ENCODE measurements around the gene THTPA.
"Not testable (repeated sequence)": the region's sequence is repeated elsewhere in the genome, so short reads cannot be mapped to it uniquely, and the experiment has no call there.

The THTPA gene

DNA sequence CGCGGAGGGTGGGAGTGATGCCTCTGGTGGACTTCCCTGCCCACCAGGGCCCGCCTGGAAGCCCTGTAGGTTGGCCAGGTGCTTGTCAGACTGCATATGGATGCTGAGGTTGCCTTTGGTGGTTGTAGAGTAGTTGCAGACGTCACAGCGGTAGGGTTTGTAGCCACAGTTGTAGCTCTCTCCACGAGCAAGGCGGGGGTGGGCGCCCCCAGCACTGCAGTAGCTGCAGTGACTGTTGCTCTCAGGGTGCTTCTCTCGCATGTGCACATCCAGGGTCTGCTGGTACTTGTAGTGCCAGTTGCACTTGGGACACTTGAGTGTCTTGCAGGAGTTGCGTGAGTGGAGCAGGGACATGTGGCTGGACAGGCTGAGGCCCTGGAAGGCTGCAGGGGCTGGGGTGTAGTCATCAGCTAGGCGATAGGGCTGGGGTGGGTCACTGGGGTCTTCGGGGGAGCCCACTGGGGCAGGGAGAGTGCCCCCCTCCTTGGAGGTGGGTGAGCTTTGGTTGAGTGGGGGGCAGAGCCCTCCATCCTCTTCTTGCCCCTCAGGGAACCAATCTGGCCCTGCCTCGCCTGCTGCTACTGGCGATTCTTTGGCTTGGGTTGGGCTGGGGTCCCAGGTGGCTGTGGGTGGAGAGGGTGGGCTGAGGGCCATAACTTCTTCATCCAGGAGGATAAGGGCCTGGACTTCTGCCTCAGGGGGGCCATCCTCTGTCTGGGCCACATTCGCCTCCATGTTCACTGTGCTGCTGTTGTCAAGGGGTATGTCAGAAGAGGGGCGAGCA, 22.2 kb upstream of the THTPA start:
- DNase-seq (ENCODE audit: low read depth), result no peak

DNA sequence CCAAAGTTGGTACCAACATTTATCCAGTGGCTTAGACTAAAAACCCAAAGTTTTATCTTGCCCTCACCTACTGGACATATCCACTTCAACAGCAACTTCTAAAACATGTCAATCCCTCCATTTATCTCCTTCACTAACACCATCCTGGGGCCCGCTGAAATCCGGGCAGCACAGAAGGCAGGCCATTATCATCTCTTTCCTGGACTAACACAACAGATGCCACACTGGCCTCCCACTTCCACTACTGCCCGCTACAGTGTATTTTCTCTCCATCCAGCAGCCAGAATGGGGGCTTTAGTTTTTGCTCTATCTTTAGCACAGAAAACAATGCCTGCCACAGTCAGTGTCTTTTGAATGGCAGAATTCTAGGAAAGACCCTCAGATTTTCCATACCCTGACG, 20.1 kb upstream of the THTPA start:
- DNase-seq (ENCODE audit: low read depth), result no peak

DNA sequence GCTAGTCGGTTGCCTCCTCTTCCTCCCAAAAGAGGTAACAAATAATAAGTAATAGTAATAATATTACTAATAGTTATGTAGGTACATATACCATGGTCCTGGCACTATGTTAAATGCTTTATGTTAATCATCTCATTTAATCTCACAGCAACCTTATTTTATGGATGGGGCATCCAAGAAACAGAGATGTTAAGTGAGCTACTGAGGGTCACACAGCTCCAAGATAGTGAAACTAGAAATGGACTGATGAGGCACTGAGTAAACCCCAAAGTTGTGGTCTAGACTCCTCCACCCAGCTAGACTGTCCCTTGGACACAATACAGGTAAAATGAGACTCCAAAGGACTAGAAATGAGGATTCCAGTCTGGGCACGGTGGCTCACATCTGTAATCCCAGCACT, 19.6 kb upstream of the THTPA start:
- DNase-seq (ENCODE audit: low read depth), result no peak

DNA sequence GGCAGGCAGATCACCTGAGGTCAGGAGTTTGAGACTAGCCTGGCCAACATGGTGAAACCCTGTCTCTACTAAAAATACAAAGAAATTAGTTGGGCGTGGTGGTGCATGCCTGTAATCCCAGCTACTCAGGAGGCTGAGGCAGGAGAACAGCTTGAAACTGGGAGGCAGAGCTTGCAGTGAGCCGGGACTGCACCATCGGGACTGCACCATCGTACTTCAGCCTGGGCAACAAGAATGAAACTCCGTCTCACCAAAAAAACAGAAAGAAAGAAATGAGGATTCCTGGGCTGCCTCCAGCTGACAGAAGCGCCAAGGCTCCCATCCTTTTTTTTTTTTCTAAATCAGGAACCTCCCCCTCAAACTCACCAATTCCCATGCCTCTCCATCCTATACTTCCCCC, 19.2 kb upstream of the THTPA start:
- DNase-seq (ENCODE audit: low read depth), result not testable (repeated sequence)

DNA sequence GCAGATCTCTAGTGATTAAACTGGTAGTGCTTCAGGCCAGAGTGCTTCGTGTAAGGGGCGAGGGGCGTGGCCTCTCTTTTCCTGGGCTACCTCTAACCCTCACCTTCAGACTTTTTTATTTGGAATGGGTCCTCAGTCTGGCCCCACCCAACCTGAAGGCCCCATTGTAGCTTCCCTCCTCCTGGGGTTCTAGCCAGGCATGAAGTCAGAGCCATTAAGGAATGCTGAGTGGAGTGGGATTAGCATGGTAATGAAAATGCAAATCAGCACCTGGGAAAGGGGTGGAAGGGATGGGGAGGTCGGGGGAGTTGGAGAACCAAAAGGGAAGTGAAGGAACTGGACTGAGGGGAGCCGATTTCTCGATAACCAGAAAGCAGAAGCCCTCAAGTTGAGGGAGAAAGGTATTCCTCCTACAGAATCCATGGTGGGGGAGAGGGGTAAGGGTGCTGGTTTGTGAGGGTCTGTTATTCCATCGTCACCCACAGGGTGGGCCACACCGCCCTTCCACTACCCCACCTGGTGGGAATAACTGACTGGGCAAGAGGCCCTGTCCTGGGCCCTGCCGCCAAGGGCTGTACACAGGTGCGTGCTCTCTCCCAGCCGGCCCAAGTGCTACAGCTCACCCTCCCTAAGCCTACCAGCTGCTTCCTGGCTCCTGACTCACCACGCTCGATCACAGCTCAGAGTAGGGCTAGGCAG, 18.6 kb upstream of the THTPA start:
- DNase-seq (ENCODE audit: low read depth), result no peak

DNA sequence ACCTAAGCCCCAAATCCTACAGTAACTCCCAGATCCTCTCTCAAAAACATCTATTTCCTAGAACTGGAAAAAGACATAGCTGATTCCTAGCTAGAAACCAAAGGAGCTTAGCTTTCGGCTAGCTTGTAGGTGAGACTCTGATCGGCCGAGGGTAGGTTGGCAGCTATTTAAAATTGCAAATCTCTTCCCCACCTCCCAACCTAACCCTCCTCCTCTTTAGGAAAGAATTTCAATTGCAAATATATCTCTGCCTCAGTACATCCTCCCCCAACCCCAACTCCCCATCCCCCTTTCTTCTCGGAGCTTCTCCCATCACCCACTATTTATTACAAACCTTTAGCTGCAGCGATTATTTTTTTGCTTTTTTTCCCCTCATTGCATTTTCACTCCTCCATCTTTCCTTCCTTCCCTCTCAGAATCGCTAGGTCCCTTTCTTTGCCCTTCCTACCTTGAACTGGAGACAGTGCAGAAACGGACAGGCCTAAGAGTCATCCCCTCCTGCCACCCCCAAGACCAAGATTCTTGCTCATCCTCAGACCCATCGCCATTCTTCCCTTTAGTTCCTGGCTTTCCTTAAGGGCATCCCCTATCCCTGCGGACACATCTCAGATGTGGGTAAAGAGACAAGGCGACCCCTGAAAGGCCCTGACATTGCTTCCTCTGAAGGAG, 17.9 kb upstream of the THTPA start:
- DNase-seq (ENCODE audit: low read depth), result no peak

DNA sequence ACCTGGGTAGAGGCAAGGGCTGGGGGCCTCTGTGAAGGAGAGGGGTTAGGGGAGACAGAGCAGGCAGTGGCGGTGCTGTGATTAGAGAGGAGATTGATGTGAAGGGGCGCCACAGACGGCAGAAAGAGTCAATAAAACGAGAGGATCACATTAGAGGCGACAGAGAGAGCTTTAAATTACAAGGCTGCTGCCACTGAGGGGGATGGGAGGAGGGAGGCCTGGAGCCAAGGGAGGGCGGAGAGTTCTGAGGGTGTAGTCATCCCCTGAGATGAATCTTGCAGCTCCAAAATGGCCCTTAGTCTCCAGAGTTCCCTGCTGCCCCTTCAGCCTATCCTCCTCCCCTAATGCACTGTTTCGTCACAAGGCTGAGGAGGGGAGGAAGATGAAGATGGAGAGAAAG, 17.3 kb upstream of the THTPA start:
- DNase-seq (ENCODE audit: low read depth), result no peak

DNA sequence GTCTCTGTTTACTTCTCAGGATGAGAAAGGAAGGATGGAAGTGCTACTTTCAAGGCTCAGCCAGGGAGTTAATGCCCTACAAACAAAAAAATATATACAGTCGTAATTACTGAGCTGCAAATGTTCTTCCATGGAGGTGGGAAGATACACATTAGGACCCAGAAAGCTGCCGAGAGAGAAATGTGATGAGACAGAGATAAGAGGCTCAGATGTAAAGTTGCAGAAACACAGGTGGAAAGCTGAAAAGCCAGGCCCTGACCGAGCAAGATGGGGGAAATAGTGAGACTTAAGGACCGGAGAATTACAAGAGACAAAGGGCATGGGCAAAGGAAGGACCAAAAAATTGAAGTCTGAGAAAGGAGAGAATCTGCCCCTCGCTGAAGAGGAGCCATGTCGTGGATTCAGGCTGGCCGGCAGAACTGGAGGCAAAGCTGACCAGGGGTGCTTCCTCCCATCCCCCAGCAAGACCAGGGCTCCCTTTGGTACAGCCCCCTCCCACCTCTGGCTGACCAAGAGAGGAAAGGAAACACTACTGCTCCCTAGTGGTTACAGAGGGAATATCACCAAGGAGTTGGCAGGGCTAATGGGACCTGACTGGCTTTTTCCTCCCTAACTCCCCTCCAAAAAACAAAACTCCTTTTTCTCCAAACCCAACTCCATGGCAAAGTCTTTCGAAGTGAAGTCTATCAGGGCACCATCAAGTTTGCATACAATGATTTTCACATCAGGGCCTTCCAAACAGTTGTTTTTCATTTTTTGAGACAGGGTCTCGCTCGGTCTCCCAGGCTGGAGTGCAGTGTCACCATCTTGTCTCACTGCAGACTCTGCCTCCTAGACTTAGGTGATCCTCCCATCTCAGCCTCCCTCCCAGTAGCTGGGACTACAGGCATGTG, 16.6 kb upstream of the THTPA start:
- no peak for DNase-seq (ENCODE audit: low read depth)

DNA sequence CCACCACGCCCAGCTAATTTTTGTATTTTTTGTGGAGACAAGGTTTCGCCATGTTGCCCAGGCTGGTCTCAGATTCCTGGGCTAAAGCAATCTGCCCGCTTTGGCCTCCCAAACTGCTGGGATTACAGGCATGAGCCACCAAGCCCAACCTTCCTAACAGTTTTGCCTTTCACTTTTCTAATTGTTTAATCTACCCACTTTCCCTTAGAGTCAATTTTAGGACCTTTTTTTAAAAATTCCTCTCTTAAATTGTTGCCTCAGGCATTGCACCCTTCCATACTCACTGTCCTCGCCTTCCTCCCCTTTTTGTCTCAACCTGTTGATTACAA, 16.0 kb upstream of the THTPA start:
- DNase-seq (ENCODE audit: low read depth), result no peak

DNA sequence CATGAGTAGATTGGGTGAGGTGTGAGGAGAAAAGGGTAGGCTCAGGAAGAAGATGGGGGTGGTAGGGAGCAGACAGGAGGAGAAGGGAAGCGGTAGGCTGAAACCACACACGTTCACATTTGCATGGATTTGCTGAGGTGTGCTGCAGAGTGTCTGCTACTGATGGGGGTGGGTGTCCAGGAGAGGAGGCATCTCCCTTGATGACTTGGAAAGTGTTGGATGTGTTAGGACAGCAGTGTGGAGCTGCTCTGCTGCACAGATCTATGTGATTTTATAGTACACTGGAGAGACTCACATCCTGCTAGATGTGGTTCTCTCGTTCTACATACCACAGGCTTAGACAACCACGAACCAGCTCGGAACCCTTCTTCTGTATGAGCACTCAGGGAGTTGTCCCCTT, 13.8 kb upstream of the THTPA start:
- DNase-seq (ENCODE audit: low read depth), result no peak

DNA sequence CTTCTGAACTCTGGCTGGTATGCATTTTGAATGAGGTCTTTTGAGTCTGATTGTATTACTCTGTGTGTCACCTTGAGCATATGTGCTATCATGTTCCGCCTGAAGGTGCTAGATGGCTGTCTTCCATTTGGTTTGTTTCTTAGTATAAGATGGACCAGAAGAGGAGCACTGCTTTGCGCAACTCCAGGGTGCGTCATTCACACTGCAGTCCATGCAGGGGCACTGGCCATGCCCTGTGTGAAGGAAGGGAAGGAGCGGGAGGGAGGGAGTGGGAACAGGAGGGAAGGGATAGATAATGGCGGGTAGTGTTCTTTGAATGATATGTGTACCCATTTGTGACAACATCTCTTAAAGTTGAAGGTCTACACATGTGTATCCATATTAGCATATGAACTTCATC, 12.7 kb upstream of the THTPA start:
- DNase-seq (ENCODE audit: low read depth), result no peak

DNA sequence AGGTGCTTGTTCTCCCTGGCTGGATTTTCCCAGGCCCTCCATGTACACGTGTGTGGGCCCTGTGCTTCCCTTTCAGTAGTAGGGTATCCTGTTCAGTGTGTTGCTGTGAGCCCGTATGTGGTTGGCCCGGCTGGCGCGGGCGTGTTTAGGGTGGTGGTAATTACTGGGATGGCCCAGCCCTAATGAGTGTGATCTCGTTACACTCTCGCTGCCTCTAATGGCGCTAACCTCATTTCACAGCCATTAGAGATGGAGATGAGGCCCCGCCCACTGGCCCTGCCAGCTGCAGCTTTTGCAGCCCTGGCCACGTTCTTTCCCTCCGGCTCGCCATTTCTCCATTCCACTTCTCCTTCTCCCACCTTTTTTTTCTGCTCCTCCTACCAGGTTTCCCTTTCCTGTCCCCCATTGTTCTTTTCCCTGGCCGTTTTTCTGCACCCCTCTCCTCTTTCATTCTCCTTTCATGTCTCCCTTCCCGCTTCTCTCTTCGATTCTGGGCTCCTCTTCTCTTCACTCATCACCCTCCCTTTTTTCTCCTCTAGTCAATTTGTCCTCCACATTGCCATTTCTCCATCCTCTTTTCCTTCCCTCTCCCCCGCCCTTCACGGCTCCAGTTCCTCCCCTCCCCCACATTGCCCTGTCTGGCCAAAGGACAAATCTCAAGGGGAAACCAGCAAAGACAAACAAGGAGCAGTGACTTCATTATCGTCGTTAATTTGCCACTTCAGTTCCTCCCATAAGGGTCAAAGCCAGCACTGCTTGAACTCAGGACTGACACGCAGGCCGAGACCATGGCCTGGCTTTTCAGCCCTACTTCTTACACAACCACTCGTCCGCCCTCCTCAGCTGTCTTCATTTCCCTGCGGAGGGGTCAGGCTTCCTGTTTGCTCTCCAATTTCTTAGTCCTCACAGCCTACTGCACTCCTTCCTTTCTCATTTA, 11.3 kb upstream of the THTPA start:
- DNase-seq (ENCODE audit: low read depth), result no peak

DNA sequence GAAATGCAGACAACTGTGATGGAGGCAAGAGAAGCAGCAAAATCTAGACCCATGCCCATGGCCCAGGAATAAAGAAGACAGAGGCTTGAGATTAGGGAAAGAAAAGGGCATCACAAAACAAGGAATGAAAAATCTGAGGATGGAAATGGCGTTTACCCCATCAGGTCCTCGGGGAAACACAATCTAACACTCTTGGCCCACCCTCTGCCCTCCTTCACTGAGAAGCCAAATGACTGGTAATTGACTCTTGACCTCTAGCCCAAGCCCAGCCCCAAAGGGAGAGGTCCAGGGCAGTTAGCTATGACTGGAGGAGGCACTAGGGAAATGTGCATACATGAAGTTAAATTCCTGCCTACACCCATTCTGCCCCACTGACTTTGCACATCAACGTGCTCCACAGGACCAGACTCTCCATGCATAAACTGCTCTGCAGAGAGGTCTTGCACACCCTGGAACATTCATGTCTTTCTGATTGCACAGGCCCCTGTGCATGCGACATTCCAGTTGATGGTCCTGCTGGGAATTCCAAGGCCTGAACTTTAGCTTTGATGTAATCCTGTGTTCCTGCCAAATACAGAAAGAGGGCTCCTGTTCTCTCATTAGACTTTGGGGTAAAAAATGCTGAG, 10.2 kb upstream of the THTPA start:
- DNase-seq (ENCODE audit: low read depth), result no peak

DNA sequence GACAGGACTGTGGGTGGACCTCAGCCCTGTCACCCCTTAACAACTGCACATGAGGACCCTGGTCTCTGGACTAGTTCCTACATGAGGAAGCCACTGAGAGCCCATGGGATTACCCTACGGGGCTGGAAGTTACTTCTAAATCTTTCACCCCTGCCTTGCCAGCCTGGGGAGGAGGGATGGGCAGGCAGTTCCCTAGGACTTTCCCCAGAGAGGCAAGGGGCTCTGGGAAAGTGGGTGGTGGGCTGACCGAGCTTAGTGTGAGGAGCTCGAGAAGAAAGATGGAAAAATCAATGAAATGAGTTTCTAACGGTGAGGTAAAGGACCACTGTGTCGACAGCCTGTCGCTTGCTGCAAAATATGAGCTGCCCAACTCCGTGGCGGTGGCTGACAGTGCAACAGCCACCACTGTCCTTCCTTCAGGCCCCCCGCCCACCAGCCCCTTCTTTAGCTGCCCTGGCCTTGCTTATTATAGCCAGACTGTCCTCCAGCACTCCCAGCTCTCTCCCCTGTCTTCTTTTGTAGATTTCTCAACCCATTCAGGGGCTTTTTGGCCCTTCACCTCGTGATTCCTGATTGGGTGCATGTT, 9.5 kb upstream of the THTPA start:
- no peak for DNase-seq (ENCODE audit: low read depth)

DNA sequence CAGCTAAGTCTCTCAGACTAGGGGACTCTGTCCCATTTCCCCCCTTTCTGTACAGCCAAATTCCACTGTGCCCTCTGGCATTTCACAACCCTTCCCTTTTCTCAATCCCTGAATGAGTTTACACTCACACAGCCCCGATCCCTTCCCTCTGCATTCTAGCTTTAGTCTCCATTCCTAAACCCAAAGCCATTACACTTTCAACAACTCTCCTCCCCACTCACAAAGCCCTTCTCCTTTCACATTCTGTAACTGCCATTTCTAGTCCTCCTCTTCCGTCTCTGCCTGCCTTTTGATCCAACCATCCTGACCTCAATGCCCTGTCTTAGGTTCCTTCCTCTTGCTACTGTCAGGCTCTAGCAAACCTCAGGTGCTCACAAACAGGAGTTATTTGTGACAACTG, 8.1 kb upstream of the THTPA start:
- DNase-seq (ENCODE audit: low read depth), result no peak

DNA sequence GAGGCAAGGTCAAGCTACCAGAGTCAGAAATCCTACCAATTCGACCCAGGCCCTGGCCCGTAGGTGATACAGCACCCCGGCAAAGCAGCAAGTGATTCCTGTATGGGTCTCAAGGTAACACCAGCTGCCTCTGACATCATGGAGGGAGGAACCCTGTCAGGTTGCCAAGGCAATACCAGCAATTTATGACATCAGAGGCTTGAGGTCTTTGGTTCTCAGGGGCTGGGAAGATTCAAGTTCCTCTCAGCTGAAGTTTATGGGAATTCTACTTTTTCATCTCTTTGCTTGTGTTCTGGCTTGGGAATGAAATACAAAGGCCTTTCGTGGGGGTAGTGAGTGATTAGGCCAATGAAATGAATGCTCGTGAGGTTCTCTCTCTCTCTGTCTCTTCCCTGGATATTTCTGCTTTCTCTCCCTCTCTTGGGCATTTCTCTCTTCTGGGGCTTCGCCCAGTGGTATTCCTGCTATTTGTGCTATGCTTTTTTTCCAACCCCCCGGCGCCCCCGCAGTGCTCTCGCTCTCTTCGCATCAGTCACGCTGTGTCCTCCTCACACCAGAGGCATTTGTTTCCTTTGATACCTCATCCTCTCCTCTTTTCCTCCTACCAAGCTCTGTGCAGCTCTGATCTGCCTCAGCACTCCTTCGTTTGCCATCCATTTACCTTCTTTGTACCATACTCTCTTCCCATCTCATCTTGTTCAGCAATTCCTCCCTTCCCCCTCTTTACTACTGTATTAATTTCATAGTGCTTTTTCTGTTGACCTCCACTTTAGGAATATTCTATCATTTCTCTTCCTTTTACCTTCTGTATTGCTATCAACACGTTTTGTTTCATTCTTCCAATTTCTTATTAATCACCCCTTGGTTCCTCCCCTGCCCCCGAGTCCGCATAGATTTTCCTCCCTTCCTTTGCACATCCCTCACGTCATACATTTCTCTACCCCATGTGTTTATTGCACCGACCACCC, 7.4 kb upstream of the THTPA start:
- no peak for DNase-seq (ENCODE audit: low read depth)

DNA sequence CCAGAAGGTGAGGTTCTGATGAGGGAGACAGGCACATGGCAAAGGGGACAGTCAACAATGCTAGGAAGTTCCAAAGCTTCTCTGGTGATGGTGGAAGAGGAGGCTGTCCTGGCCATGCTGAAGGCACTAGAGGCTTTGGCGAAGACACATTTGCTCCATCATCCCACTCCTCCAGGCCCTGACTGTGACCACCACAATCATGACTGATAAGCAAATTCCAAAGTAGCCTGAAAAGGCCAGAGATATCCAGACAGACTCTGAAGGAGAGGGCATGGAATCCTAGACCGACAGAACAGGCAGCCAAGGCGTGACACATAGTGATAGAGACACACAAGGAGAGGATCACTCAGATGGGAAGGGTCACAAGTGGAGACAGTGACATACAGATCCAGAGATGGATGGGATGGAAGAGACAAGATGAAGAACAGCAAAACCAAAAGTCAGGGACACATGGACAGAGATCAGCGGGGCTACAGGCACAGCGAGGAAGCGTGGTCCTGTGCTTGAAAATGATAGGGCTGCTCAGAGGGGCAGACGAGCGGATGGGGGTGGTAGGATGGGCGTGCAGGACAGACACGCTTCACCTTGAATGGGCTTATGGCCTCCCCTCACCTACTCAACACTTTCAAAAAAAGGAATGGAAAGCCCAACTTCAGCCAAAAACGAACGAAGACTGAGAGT, 5.8 kb upstream of the THTPA start:
- DNase-seq (ENCODE audit: low read depth), result no peak

DNA sequence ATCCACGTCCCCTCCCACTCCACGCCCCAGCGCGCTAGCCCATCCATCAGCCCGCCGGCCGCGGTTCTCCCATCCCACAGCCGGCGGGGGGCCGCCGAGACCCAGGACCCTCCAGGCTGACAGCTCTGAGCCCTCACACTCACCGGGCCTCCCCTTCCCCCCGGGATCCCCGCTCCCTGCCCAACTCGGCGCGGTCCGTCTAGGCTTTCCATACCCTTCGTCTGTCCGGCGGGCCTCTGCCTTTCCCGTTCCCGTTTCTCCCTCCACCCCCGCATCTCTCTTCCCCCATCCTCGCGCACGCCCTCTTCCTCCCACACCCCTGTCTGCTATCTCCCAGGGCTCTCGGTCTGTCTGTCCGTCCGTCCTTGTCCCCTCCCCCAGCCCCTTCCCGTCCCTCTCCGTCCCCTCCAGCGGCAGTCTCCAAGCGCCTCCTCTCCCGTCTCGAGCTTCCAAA, 5.2 kb upstream of the THTPA start:
- no peak for DNase-seq (ENCODE audit: low read depth)

Measured in stimulated activated CD8-positive, alpha-beta memory T cell treated with anti-CD3 and anti-CD28 coated beads, Interleukin-12 subunit alpha, Interleukin-12 subunit beta, amount 100 ng/mL, for 4 hours (primary cell).